Stimulated activated CD8-positive, alpha-beta memory T cell treated with anti-CD3 and anti-CD28 coated beads, Interleukin-12 subunit alpha, Interleukin-12 subunit beta, amount 100 ng/mL, for 24 hours (primary cell): ENCODE results near the gene CLTB.

ENCODE experiments used
- DNase-seq: peaks from one replicate; pipeline ENCODE4 v3.0.0-alpha.2; 2020; ENCODE audit errors: extremely low read depth

Gene CLTB

GRCh38 chr5:176352116-176352878 is 64.0 kb downstream of the CLTB start:
- DNase-seq: no peak

- DNase-seq: no peak
Measured at GRCh38 chr5:176350416-176350815, 65.9 kb downstream of the CLTB start.

GRCh38 chr5:176342766-176343458 is 73.4 kb downstream of the CLTB start:
- no peak for DNase-seq
